ENCODE results near the gene JPH2.

Gene JPH2

DNA sequence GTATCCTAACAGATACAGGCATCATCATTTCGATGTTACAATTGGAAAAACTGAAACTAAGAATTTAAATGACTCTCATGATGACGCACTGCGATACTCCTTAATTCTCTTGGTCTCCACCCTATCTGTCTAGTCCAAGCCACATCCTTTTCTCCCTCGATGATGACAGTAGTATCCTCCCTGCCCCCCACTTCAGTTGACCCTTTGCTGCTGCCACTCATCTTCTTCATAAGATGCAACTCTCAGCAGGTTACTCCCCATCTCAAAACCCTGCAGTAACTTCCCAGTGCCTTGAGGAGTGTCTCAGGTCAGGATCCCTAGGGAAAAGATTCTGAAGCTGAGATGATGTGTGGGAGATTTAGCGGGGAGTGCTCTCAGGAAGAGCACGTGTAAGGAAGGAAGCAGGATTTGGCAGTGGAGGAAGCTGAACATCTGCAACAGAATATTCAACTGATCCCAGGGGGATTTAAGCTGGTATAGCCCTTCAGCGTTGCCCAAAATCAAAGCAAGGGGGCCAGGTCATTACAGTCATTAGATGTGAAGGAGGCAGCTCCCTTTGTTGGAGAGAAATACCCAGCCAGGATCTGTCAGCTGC is 16.1 kb downstream of the JPH2 start:
- no peak for TF ChIP-seq ZNF274 (IDR thresholded peaks at IDR 0.05; ENCODE audit: low read depth, low read length)
- H3K4me3 ChIP-seq (ENCODE audit: low read length), result no peak overlapping the region

GRCh38 chr20:44167736-44168135 is 19.3 kb downstream of the JPH2 start:
- no peak overlapping the region for H3K4me3 ChIP-seq (ENCODE audit: low read length)
- no peak for TF ChIP-seq ZNF274 (IDR thresholded peaks at IDR 0.05; ENCODE audit: low read depth, low read length)

DNA sequence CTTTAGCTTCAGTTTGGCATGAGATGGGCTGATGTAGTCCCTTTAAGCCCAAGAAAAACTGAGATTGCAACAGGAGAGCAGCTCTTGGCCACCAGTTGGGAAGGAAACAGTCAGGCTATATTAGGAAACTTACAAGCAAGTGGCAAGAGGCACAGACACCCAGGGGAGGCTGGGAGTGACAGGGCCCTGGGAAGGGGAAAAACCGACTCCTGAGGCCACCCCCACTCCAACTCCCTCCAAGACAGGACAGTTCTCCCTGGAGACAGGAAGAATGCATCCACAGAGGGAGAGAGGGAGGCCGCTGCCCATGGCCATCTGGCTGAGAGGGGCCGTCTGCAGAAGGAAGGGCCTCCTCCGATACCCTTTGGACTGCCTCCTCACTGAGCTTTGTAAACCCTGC is 20.5 kb downstream of the JPH2 start:
- no peak overlapping the region for H3K4me3 ChIP-seq (ENCODE audit: low read length)
- no peak for TF ChIP-seq ZNF274 (IDR thresholded peaks at IDR 0.05; ENCODE audit: low read depth, low read length)

DNA sequence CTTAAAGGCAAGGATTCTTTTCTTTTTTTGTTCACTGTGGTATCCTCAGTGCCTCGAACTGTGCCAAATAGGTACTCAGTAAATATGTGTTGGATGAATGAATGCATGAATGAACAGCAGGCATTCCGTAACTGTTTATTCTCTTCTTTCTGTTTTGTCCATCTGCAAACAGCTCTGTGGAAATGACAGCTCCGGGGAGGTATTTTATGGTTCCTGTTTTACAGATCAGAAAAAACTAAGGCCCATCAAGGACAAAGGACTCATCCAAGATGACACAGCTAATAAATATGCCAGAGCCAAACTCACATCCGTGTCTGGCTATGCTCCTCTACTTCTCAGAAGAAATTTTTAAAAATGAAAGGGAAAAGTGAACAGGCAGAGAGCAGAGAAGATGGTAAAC is 21.0 kb downstream of the JPH2 start:
- no peak for TF ChIP-seq ZNF274 (IDR thresholded peaks at IDR 0.05; ENCODE audit: low read depth, low read length)
- H3K4me3 ChIP-seq (ENCODE audit: low read length), result no peak overlapping the region

DNA sequence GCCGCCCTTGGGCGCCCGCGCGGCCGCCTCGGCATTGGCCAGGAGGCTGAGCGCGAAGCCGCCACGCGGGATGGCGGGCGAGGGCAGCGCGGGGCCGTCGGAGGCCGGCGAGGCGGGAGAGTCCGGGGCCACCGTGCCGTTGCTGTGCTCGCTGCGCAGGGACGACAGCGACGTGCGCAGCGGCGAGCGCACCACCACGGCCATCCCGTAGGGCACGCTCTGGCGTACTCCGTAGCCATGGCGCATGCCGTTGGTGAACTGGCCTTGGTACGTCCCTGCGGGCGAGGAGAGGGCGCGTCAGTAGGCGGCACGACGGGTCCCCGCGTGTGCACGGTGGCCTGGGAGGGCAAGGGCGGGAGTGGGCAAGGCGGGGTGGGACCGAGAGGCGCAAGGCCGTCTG is 26.9 kb downstream of the JPH2 start:
- no peak overlapping the region for H3K4me3 ChIP-seq (ENCODE audit: low read length)
- no peak for TF ChIP-seq ZNF274 (IDR thresholded peaks at IDR 0.05; ENCODE audit: low read depth, low read length)

DNA sequence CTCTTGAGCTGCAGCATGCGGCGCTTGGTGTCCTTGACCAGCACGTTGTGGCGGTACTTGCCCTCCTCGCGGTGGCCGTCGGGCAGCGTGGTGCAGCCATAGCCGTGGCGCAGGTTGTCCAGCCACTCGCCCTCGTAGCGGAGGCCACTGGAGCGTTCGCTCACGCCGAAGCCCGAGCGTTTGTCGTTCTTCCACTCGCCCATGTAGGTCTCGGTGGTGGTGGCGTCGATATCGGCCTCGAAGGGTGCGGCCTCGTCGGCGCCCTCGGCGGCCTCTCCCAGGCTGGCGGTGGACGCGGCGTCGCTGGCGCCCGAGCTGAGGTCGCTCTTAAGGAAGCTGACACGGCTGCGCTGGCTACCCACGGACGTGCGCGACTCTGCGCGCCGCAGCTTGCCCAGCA is 27.3 kb downstream of the JPH2 start:
- no peak for TF ChIP-seq ZNF274 (IDR thresholded peaks at IDR 0.05; ENCODE audit: low read depth, low read length)
- H3K4me3 ChIP-seq (ENCODE audit: low read length), result no peak overlapping the region

GRCh38 chr20:44159125-44159524 is 27.9 kb downstream of the JPH2 start:
- no peak overlapping the region for H3K4me3 ChIP-seq (ENCODE audit: low read length)
- no peak for TF ChIP-seq ZNF274 (IDR thresholded peaks at IDR 0.05; ENCODE audit: low read depth, low read length)

GRCh38 chr20:44157061-44157460 is 29.9 kb downstream of the JPH2 start:
- H3K4me3 ChIP-seq (ENCODE audit: low read length), result no peak overlapping the region
- TF ChIP-seq ZNF274 (IDR thresholded peaks at IDR 0.05; ENCODE audit: low read depth, low read length), result no peak

DNA sequence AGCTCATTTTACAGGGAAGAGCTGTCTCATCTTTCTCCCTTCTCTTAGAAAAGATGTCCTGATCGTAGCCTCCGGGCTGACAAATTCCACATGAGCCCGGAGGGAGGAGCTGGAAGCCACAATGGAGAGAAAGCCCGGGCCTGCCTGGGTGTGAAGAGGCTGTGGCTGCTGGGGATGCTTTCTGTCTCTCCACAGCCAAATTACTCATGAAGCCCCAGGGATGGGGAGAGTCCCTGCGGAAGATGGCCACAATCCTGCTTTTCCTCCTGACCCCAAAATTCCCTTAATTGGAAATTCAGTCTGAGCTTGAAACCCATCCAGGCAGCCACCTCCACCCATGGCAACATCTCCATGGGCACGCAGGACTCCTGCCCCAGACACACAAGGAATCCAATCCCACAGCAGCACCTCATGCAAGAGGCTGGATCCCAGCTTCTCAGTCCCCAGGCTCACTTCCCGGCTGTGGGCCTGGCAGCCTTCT is 32.4 kb downstream of the JPH2 start:
- H3K4me3 ChIP-seq (ENCODE audit: low read length), result no peak overlapping the region
- no peak for TF ChIP-seq ZNF274 (IDR thresholded peaks at IDR 0.05; ENCODE audit: low read depth, low read length)

DNA sequence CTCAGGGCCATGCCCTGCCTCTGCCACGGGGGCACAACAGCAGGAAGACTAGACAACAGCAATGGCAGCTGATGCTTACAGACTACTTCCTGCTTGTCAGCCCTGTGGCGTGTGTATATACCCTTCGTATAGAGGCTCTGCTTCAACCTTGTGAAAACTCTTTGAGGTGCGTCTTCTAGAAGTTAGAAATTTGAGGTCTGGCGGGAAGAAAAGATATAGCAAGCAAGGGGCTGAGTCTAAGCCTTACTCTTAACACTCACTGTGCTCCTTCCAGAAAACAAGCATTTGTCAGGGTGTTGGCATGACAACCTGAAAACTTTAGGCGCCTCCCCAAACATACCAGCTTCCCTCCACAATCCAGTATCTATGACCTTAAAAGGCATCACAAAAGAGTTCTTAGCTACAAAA is 33.3 kb downstream of the JPH2 start:
- TF ChIP-seq ZNF274 (IDR thresholded peaks at IDR 0.05; ENCODE audit: low read depth, low read length), result no peak
- H3K4me3 ChIP-seq (ENCODE audit: low read length), result no peak overlapping the region

DNA sequence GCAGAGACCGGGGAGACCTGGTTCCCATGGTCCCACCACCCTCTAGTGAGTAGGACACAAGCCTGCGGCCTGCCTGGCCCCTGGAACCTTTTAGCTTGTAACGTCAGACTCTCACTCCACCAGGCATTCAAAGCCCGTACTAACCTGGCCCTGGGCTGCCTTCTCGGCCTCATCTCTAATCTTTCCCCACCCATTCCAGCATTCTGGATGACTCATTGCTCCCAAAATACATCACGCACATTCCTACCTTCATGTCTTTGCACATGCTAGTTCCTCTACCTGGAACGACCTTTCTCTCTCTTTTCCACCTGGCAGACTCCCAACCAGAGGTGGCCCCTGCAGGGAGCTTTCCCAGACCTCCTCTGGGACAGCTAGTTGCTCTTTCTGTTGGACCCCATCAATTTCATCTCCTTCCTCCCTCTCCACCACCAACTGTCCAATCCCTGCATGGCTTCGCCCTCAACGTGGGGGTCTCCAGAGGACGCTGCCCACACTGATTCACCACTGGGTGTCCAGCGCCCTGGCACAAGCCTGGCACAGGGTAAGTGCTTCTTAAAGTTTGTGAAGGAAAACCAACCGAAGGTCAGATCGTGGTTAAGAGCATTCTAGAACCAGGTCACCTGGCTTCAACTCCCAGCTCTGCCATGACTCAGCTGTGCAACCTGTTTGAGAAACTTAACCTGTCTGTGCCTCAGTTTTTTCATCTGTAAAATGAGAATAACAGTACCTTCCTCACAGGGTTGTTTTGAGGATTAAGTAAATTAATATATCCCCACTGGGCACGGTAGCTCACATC is 35.2 kb downstream of the JPH2 start:
- no peak overlapping the region for H3K4me3 ChIP-seq (ENCODE audit: low read length)
- TF ChIP-seq ZNF274 (IDR thresholded peaks at IDR 0.05; ENCODE audit: low read depth, low read length), result no peak

DNA sequence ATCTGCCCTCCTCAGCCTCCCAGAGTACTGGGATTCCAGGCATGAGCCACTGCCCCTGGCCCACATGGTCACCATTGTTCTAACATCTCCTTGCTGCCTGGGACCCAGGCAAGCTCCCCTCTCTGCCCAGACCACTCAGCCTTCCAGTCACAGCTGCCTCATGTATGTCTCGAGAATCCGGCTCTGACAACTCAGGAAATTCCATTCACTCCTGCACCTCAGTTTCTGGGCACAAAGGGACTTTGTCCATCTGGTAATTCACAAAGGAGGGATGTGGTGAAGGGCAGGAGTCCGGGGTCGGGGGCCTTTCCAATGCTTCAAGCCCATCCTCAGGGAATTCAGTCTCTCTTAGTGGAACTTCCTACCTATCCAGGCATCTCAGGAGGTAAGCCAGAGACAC is 40.7 kb downstream of the JPH2 start:
- no peak overlapping the region for H3K4me3 ChIP-seq (ENCODE audit: low read length)
- no peak for TF ChIP-seq ZNF274 (IDR thresholded peaks at IDR 0.05; ENCODE audit: low read depth, low read length)

DNA sequence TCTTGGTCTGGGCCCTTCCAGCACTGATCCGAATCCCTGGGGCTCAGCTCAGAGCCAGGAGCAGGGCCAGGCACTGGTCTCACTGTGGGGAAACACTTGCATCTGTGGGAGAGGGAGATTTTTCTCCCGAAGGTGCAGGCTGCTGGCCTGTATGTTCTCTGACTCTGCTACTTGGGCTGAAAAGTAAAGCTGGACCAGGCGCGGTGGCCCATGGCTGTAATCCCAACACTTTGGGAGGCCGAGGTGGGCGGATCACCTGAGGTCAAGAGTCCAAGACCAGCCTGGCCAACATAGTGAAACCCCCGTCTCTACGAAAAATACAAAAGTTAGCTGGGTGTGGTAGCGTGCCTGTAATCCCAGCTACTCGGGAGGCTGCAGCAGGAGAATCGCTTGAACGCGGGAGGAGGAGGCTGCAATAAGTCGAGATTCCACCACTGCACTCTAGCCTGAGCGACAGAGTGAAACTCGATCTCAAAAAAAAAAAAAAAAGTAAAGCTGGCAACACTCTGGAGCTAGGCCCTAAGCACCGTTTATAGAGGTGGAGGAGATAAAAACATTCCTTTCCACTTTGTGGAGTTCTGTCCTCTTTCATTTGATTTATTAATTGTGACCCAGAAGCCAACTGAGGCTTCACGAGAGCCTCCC is 41.7 kb downstream of the JPH2 start:
- H3K4me3 ChIP-seq (ENCODE audit: low read length), result no peak overlapping the region
- no peak for TF ChIP-seq ZNF274 (IDR thresholded peaks at IDR 0.05; ENCODE audit: low read depth, low read length)

DNA sequence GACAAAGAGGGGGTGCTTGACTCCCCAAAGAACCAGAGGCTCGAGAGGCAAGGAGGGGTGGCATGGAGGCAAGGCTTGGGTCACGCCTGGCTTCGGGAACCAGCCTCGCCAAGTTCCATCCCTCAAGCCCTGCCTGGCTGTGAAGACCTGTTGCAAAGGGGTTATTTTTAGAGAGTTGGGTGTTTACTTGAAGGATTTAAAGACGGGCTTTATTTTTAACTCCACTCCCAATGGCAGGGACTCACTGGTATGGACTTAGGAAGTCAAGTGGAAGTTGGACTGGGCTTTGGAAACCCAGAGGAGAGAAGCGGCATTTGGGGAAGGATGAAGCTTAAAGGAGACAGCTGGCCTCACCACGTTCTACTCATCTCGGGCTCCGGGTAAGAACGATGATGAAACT is 43.1 kb downstream of the JPH2 start:
- H3K4me3 ChIP-seq (ENCODE audit: low read length), result no peak overlapping the region
- TF ChIP-seq ZNF274 (IDR thresholded peaks at IDR 0.05; ENCODE audit: low read depth, low read length), result no peak

DNA sequence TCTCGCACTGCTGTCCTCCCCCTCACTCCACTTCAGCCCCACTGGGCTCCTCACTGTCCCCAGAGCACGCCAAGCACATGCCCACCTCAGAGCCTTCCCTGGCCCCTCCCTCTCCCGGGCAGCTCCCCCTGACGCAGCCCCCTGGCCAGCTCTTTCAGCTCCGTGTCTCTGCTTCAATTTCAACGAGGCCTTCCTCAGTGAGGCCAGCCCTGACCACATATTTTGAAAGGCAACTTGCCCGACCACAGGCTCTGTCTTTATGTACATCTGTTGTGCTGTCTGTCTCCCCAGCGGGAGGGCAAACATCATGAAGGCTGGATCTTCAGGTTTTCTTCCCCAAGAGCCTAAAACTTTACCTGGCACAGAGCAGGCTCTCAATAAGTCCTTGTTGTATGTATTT is 44.6 kb downstream of the JPH2 start:
- TF ChIP-seq ZNF274 (IDR thresholded peaks at IDR 0.05; ENCODE audit: low read depth, low read length), result no peak
- H3K4me3 ChIP-seq (ENCODE audit: low read length), result no peak overlapping the region
